Activated CD8-positive, alpha-beta memory T cell treated with anti-CD3 and anti-CD28 coated beads, Interleukin-2, amount 10 ng/mL, durations not matched to agents 7 days and 5 days (primary cell): ENCODE results near the gene SNRNP27. TPM values are rescaled to one million over a fixed set of nuclear protein-coding genes. Genes with fewer than 3 reads are reported as not detected.
A peak's percentile ranks its signal among the peaks of the same experiment; 100 is the strongest.
"Not testable (repeated sequence)": the region's sequence is repeated elsewhere in the genome, so short reads cannot be mapped to it uniquely, and the experiment has no call there.

Experiments
- ATAC-seq: fragments of 150-1000 bp; cut with Tn5 transposase; one replicate; pipeline ENCODE4 v1.10.0; 2021; ENCODE audit warnings: moderate library complexity
- CTCF ChIA-PET: fragments of 350-600 bp; sonication (Branson Sonifier 250); formaldehyde crosslinking; loops from one replicate; lab custom pipeline; 2021; ENCODE audit warnings: antibody characterized with exemption; lab: Charles Lee
- DNase-seq: peaks from one replicate; pipeline ENCODE4 v3.0.0-alpha.2; 2020
- H3K27ac Mint-ChIP-seq: one replicate; pipeline ENCODE4 v1.8.0; 2021; ENCODE audit warnings: mild to moderate bottlenecking, mixed read lengths
- H3K27me3 Mint-ChIP-seq: one replicate; pipeline ENCODE4 v1.8.0; 2021; ENCODE audit warnings: mixed read lengths
- H3K36me3 Mint-ChIP-seq: one replicate; pipeline ENCODE4 v1.8.0; 2021; ENCODE audit warnings: mild to moderate bottlenecking, mixed read lengths
- H3K4me1 Mint-ChIP-seq: one replicate; pipeline ENCODE4 v1.8.0; 2021; ENCODE audit warnings: mixed read lengths
- H3K4me3 Mint-ChIP-seq: one replicate; pipeline ENCODE4 v1.8.0; 2021; ENCODE audit warnings: mild to moderate bottlenecking, moderate library complexity, mixed read lengths
- H3K9me3 Mint-ChIP-seq: one replicate; pipeline ENCODE4 v1.8.0; 2022; ENCODE audit warnings: low read depth, mixed read lengths
- total RNA-seq, 2 experiments: library from RNA; stranded (reverse); gene quantifications; one replicate each; pipeline ENCODE4 v1.2.3, GENCODE V29; 2021

SNRNP27 gene
- total RNA-seq, 2 experiments from 2014 or later, result 54.6 to 60.0 TPM

DNA sequence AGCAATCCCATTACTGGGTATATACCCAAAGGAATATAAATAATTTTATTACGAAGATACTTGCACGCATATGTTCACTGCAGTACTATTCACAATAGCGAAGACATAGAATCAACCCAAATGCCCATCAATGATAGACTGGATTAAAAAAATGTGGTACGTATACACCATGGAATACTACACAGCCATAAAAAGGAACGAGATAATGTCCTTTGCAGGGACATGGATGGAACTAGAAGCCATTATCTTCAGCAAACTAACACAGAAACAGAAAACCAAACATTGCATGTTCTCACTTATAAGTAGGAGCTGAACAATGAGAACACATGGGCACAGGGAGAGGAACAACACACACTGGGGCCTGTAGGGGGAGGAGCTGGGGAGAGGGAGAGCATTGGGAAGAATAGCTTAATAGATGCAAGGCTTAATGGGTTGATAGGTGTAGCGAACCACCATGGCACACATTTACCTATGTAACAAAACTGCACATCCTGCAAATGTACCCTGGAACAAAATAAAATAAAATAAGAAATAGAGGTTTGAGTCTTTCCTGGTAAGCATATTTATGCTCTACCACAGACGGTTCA is 825 bp upstream of the SNRNP27 start:
- H3K9me3 Mint-ChIP-seq, DNase-seq, H3K27me3 Mint-ChIP-seq, ATAC-seq: not testable (repeated sequence)
- H3K36me3 Mint-ChIP-seq, result peaks cover 20% of the 10 kb centered on the region
- peak overlapping the region; percentile 97 for H3K4me3 Mint-ChIP-seq
- H3K27ac Mint-ChIP-seq, result peak overlapping the region; percentile 97
- CTCF ChIA-PET, result interaction anchor here (0.9 to 2.0 kb wide), 5 partner anchors 9 to 178 kb away, joined by 3 to 5 read pairs (median 3); partner anchors contain the start of gene MXD1
- H3K4me1 Mint-ChIP-seq, result peaks cover 38% of the 10 kb centered on the region

DNA sequence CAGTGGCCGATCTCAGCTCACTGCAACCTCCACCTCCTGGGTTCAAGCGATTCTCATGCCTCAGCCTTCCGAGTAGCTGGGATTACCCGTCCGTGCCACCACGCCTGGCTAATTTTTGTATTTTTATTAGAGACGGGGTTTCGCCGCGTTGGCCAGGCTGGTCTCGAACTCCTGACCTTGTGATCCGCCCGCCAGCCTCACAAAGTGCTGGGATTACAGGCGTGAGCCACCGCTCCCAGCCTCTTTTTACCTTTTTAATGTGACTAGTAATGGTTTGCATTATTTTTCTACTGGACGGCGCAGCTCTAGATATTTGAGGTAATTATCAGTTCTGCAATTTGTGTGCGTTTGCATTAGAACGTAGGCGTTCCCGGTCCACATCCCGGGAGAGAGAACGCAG is 981 bp downstream of the SNRNP27 start:
- peaks cover 29% of the 10 kb centered on the region for H3K36me3 Mint-ChIP-seq
- H3K9me3 Mint-ChIP-seq, H3K27me3 Mint-ChIP-seq, DNase-seq, ATAC-seq: not testable (repeated sequence)
- peaks cover 42% of the 10 kb centered on the region for H3K4me1 Mint-ChIP-seq
- CTCF ChIA-PET, result interaction anchor here (1.2 to 3.1 kb wide), 2 partner anchors 170 to 399 kb away, joined by 4 to 13 read pairs; partner anchors contain the start of gene SNRPG
- H3K27ac Mint-ChIP-seq, result peak overlapping the region; percentile 35
- H3K4me3 Mint-ChIP-seq, result peak overlapping the region; percentile 97

DNA sequence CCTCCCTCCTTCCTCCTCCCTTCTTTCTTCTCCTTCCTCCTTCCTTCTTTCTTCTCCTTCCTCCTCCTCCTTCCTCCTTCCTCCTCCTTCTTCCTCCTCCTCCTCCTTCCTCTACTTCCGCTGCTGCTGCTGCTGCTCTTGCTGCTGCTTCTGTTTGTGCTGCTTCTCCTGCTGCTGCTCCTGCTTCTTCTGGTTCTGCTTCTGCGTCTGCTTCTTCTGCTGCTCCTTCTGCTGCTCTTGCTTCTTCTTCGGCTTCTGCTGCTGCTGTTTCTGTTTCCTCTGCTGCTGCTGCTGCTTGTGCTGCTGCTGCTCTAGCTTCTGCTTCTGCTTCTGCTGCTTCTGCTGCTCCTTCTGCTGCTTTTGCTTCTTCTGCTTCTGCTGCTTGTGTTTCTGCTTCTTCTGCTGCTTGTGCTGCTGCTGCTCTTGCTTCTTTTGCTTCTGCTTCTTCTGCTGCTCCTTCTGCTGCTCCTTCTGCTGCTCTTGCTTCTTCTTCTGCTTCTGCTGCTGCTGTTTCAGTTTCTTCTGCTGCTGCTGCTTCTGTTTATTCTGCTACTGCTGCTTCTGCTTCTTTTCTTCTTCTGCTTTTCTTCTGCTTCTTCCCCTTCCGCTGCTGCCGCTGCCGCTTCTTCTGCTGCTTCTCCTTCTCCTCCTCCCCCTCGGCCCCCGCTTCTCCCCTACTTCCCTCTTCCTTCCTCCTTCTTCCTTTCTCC is 8.6 kb downstream of the SNRNP27 start:
- H3K4me1 Mint-ChIP-seq, result peaks cover 47% of the 10 kb centered on the region
- no peaks in the 10 kb centered on the region for H3K9me3 Mint-ChIP-seq
- H3K27me3 Mint-ChIP-seq, result no peaks in the 10 kb centered on the region
- DNase-seq (peak; percentile 43), ATAC-seq (peak; percentile 56)
- peak overlapping the region; percentile 90 for H3K27ac Mint-ChIP-seq
- CTCF ChIA-PET, result interaction anchor here (1.1 to 2.5 kb wide), 6 partner anchors 9 to 240 kb away, joined by 3 to 11 read pairs (median 5); partner anchors contain the start of genes MXD1 and SNRNP27
- peaks cover 58% of the 10 kb centered on the region for H3K36me3 Mint-ChIP-seq
- H3K4me3 Mint-ChIP-seq, result peak overlapping the region; percentile 92

DNA sequence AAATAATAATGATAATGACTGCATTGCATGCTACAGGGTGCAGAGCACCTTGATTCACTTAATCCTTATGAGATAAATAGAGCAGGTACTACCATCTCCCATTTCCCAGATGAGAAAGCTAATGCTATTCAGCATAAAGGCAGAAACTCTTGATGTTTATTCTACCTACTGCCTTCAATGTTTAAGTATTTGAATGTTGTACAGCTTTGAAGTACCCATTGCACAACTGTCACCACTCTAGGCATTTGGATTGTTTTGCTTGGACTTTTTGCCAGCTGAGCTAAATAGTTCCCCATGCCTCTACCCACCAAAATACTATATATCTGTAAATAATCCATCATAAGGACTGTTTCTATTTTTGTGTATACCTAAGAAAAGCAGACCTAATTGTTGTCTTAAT is 13.5 kb downstream of the SNRNP27 start:
- Mint-ChIP-seq H3K36me3 (peaks cover 36% of the 10 kb centered on the region), H3K27me3 (no peaks in the 10 kb centered on the region), H3K4me3 (no peak overlapping the region), H3K27ac (no peak overlapping the region), H3K9me3 (no peaks in the 10 kb centered on the region), H3K4me1 (peaks cover 23% of the 10 kb centered on the region)
- DNase-seq, result no peak
- ATAC-seq, result no peak
- CTCF ChIA-PET, result no interaction called here

DNA sequence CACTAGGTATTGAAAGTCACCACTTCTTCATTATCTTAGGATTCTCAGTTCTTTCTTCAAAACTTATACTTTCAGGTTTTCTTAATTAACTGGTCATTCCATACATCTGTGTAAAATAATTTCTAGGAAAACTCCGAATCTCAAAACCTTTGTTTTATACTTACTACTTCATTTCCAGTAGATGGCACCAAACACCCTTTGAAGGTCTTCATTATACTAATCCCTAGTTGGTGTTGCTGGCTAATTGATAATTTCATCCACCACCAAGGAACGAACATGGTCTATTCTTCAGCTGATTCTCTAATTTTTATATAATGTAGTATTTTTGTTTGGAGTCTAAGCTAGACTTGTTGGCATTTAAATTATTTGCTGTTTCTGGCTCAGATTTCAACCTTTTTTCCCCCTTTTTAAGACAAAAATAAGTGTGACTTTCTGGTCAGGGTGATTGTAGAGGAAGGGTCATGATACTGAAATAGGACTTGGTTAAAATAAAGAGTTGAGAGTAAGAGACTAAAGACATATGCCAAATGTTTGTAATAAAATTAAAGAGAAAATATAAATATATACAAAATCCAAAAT is 18.3 kb downstream of the SNRNP27 start:
- ATAC-seq, result no peak
- CTCF ChIA-PET, result interaction anchor here (0.6 to 6.9 kb wide), 22 partner anchors 11 to 393 kb away, joined by 3 to 135 read pairs (median 4); partner anchors contain the start of genes C2orf42, FAM136A and SNRPG
- H3K4me1 Mint-ChIP-seq, result peaks cover 26% of the 10 kb centered on the region
- DNase-seq, result no peak
- no peaks in the 10 kb centered on the region for H3K27me3 Mint-ChIP-seq
- peak overlapping the region; percentile 18 for H3K27ac Mint-ChIP-seq
- H3K4me3 Mint-ChIP-seq, result no peak overlapping the region
- H3K36me3 Mint-ChIP-seq, result peaks cover 20% of the 10 kb centered on the region
- no peaks in the 10 kb centered on the region for H3K9me3 Mint-ChIP-seq

DNA sequence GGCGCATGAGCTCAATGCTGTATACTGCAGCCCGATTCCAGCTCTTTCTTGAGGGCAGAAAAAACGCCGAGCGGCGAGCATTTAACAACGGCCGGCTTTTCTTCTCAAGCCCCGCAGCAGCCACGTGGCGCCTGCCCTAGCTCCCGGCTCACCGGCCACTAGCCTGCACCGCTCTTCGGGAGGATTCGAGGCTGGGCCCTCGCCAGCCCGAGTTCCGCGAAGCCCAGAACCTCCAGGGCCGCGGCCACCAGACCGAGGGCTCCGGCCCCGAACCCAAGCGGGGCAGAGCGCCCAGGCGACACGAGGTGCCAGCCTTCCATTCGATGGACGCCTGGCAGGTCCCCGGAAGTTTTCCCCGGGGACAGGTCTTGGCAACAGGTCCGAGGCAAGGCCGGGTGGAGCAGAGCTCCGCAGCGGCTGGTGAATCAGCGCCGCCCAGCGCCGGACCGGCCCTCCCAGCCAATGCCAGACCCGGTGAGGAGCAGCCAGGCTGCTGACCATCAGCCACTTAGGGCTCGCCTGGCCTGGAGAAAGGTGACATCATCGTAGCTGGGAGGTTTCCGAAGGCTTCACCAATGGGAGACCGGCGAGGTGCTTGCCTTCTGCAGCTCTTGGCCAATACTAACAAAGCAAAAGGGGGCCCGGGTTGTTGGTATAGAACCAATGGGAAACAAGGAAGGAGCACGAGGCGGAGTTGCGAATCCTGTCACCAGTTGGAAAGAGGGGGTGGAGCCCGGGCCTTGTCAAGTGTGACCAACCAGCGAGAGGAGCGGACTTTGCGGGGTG is 20.6 kb downstream of the SNRNP27 start:
- peak; percentile 91 for ATAC-seq
- peaks cover 38% of the 10 kb centered on the region for H3K4me1 Mint-ChIP-seq
- peak overlapping the region; percentile 86 for H3K27ac Mint-ChIP-seq
- H3K36me3 Mint-ChIP-seq, result peaks cover 19% of the 10 kb centered on the region
- no peaks in the 10 kb centered on the region for H3K27me3 Mint-ChIP-seq
- H3K4me3 Mint-ChIP-seq, result peak overlapping the region; percentile 78
- no peaks in the 10 kb centered on the region for H3K9me3 Mint-ChIP-seq
- CTCF ChIA-PET, result interaction anchor here (0.6 to 6.9 kb wide), 28 partner anchors 9 to 390 kb away, joined by 3 to 135 read pairs (median 5); partner anchors contain the start of genes C2orf42 and SNRPG
- peak; percentile 100 for DNase-seq

DNA sequence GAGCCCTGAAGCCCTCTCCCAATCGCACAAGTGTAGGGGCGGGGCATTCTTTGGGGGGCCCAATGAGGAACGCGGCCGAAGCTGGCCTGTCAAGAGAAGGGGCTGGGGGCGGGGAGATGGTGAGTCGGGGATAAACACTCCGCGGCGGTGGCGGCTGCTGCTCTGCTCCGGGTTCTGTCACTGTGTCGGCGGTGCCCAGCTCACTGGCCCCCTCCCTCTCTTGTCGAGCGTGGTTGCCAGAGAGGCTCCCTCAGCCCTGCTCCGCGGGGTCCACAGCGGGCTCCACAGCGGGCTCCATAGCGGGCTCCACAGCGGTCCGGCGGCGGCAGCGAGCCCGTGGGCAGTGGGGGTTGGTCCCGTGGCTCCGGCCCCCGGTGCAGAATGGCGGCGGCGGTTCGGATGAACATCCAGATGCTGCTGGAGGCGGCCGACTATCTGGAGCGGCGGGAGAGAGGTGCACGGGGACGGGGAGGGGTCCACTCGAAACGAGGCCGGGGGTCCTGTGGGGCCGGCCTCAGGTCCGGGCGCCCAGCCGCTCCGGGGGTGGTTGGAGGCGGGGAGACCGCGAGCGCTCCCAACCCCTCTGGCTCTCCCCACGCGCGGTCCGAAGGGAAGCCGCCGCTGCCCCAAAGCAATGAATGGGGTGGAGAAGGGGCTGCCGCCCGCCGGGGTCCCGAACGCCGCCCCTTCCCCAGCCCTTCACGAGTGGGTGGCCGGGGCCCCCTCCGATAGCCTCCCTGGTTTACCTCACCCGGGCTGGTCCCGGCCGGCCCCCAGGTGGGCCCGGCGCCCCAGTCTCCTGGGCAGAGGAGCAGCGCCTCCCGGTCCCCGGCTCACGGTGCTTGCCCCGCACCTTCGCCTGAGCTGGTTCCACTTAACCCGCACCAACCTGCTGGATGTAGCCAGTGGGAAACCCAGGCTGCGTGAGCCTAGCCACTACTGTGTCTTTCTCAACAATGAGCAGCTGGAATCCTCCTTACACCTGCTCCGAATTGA is 21.5 kb downstream of the SNRNP27 start, which contains the start of gene MXD1:
Gene MXD1, plus strand, starts transcription at position 160 of the 996 bp plus-strand sequence. Its CDS starts 222 bp downstream, at position 382.
- ATAC-seq, result no peak
- CTCF ChIA-PET, result interaction anchor here (0.6 to 6.9 kb wide), 30 partner anchors 10 to 388 kb away, joined by 3 to 135 read pairs (median 5); partner anchors contain the start of genes C2orf42 and SNRPG
- peak within 1 kb of the TSS; percentile 86 for H3K27ac Mint-ChIP-seq

DNA sequence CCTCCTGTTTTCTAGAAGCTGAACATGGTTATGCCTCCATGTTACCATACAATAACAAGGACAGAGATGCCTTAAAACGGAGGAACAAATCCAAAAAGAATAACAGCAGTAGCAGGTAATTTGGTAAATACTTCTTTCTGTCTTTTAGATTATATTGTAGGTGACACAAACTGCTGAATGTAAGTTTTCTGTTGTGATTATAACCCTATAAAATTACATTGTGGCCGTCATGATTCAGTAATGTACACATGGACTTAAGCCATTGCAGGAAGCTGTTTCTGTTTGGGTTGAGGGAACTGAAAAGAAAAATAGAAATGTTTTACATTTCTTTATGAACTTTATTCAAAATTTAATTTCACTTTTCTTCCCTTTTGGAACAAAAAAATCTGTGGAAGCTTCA is 22.4 kb downstream of the SNRNP27 start:
- DNase-seq, result no peak
- no peak for ATAC-seq
- Mint-ChIP-seq H3K27me3 (no peaks in the 10 kb centered on the region), H3K27ac (peak overlapping the region; percentile 52), H3K9me3 (no peaks in the 10 kb centered on the region), H3K4me3 (peak overlapping the region; percentile 70), H3K4me1 (peaks cover 38% of the 10 kb centered on the region), H3K36me3 (peaks cover 25% of the 10 kb centered on the region)
- CTCF ChIA-PET, result interaction anchor here (0.6 to 6.9 kb wide), 10 partner anchors 17 to 275 kb away, joined by 3 to 135 read pairs (median 4); partner anchors contain the start of gene C2orf42

More for the DNA sequence above, 21.5 kb downstream of the SNRNP27 start, which contains the start of gene MXD1:
- peak; percentile 52 for DNase-seq
- Mint-ChIP-seq H3K4me3 (peak within 1 kb of the TSS; percentile 78), H3K9me3 (no peaks in the 10 kb centered on the region), H3K36me3 (peaks cover 22% of the 10 kb centered on the region), H3K4me1 (peaks cover 38% of the 10 kb centered on the region), H3K27me3 (no peaks in the 10 kb centered on the region)

DNA sequence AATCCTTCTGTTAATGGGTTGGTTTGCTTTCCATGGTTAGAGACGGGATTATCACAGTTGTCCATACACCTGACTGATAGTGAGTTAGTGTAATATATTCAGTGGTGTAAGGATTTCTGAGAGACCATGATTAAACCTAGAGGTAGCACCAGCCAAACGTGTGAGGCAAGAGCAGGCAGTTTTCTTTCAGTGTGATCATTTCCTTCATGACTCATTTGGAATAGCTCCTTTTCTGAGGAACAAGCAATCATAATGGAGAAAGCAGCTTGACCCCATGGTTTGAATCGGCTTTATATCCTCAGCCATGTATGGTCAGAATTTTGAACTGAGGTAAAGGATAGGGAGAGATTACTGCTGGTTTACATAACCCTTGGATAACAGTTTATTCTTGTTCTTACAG is 24.1 kb downstream of the SNRNP27 start:
- H3K4me3 Mint-ChIP-seq, result no peak overlapping the region
- no peak overlapping the region for H3K27ac Mint-ChIP-seq
- CTCF ChIA-PET, result no interaction called here

DNA sequence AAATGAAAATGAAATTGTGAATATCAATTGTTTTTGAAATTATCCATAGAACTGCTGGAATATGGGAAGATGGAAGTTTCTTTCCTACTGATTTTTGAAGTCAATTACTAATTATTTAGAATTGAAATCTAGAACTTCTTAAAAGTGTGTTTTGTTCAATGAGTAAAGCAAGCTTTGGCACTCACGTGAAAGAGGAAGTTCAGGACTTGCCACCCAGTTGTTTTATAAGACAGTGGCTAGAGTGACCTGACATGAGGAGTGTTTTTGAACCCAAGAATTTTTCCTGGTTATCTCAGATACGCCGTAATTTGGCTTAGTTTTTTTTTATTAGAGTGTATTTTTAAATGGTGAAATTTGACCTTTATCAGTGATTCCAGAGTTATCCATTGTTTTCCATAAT is 24.6 kb downstream of the SNRNP27 start:
- CTCF ChIA-PET, result no interaction called here

More for the DNA sequence above, 24.1 kb downstream of the SNRNP27 start:
- H3K27me3 Mint-ChIP-seq, result no peaks in the 10 kb centered on the region
- H3K36me3 Mint-ChIP-seq, result peaks cover 31% of the 10 kb centered on the region
- DNase-seq (no peak), ATAC-seq (no peak)
- H3K9me3 Mint-ChIP-seq, result no peaks in the 10 kb centered on the region
- peaks cover 34% of the 10 kb centered on the region for H3K4me1 Mint-ChIP-seq

DNA sequence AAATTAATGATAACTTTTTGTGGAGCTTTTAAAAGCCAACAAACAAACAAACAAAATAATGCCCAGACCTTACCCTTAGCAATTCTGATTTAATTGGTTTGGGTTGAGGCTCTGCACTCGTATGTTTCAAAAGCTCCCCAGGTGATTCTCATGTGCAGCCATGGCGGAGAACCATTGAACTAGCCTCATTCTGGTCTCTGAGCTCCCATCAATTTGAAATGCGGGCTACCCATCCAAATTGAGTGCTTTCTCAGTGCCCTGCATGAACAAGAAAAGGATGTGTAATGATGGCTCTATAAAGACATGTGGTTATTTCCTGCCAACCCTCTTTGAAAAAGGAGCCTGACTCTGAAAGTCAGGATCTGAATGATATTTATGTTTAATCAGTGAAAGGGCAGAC is 29.4 kb downstream of the SNRNP27 start:
- H3K27me3 Mint-ChIP-seq, result no peaks in the 10 kb centered on the region
- no peak overlapping the region for H3K27ac Mint-ChIP-seq
- DNase-seq (no peak), ATAC-seq (no peak)
- H3K9me3 Mint-ChIP-seq, result no peaks in the 10 kb centered on the region
- H3K36me3 Mint-ChIP-seq, result peaks cover 45% of the 10 kb centered on the region
- no peak overlapping the region for H3K4me3 Mint-ChIP-seq
- CTCF ChIA-PET, result interaction anchor here (0.7 to 1.6 kb wide), 5 partner anchors 10 to 353 kb away, joined by 3 to 5 read pairs (median 3); no protein-coding TSS in a partner anchor
- H3K4me1 Mint-ChIP-seq, result peaks cover 15% of the 10 kb centered on the region

More for the DNA sequence above, 24.6 kb downstream of the SNRNP27 start:
- Mint-ChIP-seq H3K9me3 (no peaks in the 10 kb centered on the region), H3K27me3 (no peaks in the 10 kb centered on the region), H3K36me3 (peaks cover 34% of the 10 kb centered on the region), H3K27ac (no peak overlapping the region), H3K4me3 (no peak overlapping the region), H3K4me1 (peaks cover 36% of the 10 kb centered on the region)
- DNase-seq (no peak), ATAC-seq (no peak)
